Spinal cord (tissue), 10 donors: Measurements from ENCODE around the gene NAALADL2. TPM values are rescaled to one million over a fixed set of nuclear protein-coding genes. Genes with fewer than 3 reads are reported as not detected.
A peak's percentile ranks its signal among the peaks of the same experiment; 100 is the strongest.

Experiments used
- DNase-seq, 6 donors: peaks; one replicate each; pipeline versions ENCODE4 v3.0.0 to v3.0.0-alpha.2; 2013 to 2015; ENCODE audit warnings: low spot score in 6 of 6, low read depth in 4 of 6
- H3K27ac ChIP-seq: one replicate; pipeline ENCODE4 v1.5.1; 2013; ENCODE audit warnings: low read depth, low read length, control low read depth
- H3K27me3 ChIP-seq: one replicate; pipeline ENCODE4 v1.6.1; 2013; ENCODE audit warnings: low read length; ENCODE audit not compliant: control insufficient read depth, insufficient read depth
- H3K36me3 ChIP-seq: one replicate; pipeline ENCODE4 v1.6.1; 2013; ENCODE audit warnings: low read length; ENCODE audit not compliant: control insufficient read depth, insufficient read depth
- H3K4me1 ChIP-seq: one replicate; pipeline ENCODE4 v1.6.1; 2013; ENCODE audit warnings: low read length; ENCODE audit not compliant: control insufficient read depth, insufficient read depth
- H3K4me3 ChIP-seq: one replicate; pipeline ENCODE4 v1.5.1; 2013; ENCODE audit warnings: low read depth, low read length, control low read depth
- H3K9me3 ChIP-seq: one replicate; pipeline ENCODE4 v1.6.1; 2013; ENCODE audit warnings: low read length; ENCODE audit not compliant: control insufficient read depth, insufficient read depth
- WGBS: methylation state at CpG from one replicate; pipeline ENCODE4 v1.1.5; 2013; ENCODE audit warnings: missing lambda C conversion rate; ENCODE audit not compliant: insufficient coverage; 5-methylcytosine and 5-hydroxymethylcytosine counted together
- polyA plus RNA-seq, 2 donors: library from polyadenylated mRNA; unstranded; fragments of 120-200 nt; gene quantifications; one replicate each; pipeline ENCODE4 v1.2.1, GENCODE V29; 2013; ENCODE audit not compliant: insufficient read length in 2 of 2
- total RNA-seq, 2 donors: library from RNA; depleted of rRNA in 1 of 2; stranded (reverse); fragments of 120-200 nt in 1 of 2; fragments of >200 nt in 1 of 2; gene quantifications; one replicate each; pipeline versions ENCODE4 v1.2.3 to v1.2.4, GENCODE V29; 2013 to 2014
- donor health status: healthy.

The NAALADL2 gene
- total and polyA plus RNA-seq, 4 donors: 2.9 to 24.4 (median 11.1) TPM

GRCh38 chr3:175585898-175586297, 726.8 kb downstream of the NAALADL2 start:
- no CpG with 5 or more reads among the region's 2 CpGs for WGBS

GRCh38 chr3:175590745-175591144, 731.6 kb downstream of the NAALADL2 start:
- H3K4me1 ChIP-seq: no peaks in the 10 kb centered on the region
- peak in 1 of 6 donors; percentile 25 for DNase-seq
- no peaks in the 10 kb centered on the region for H3K27me3 ChIP-seq
- H3K27ac ChIP-seq: no peak overlapping the region
- WGBS: 100% methylated on average over 1 of the region's 3 CpGs
- no peak overlapping the region for H3K4me3 ChIP-seq
- H3K9me3 ChIP-seq: peaks cover 4% of the 10 kb centered on the region
- H3K36me3 ChIP-seq: no peaks in the 10 kb centered on the region

More at GRCh38 chr3:175585898-175586297, 726.8 kb downstream of the NAALADL2 start:
- H3K27ac ChIP-seq: no peak overlapping the region
- DNase-seq: no peak
- no peaks in the 10 kb centered on the region for H3K4me1 ChIP-seq
- no peaks in the 10 kb centered on the region for H3K27me3 ChIP-seq
- no peaks in the 10 kb centered on the region for H3K36me3 ChIP-seq
- no peaks in the 10 kb centered on the region for H3K9me3 ChIP-seq
- no peak overlapping the region for H3K4me3 ChIP-seq

DNA sequence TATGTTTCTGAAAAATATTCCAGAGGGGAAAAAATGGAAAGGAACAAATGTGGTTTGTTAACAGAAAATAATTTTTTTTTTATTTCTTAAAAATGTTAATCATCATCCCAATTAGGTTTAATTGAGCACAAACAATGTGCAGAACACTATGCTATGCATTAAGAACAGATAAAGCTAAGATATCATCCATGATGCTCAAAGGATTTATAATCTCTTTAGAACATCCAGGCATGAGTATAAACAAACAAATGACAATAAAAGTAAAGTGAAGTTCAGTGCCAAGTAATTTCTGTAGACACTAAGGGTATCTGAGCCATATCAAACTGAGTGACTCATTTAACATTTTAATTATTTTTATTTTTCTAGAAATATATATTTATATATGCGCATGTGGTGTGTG, 732.2 kb downstream of the NAALADL2 start:
- no CpG with 5 or more reads among the region's 1 CpG for WGBS
- Histone ChIP-seq H3K9me3 (peaks cover 4% of the 10 kb centered on the region), H3K4me1 (no peaks in the 10 kb centered on the region)

DNA sequence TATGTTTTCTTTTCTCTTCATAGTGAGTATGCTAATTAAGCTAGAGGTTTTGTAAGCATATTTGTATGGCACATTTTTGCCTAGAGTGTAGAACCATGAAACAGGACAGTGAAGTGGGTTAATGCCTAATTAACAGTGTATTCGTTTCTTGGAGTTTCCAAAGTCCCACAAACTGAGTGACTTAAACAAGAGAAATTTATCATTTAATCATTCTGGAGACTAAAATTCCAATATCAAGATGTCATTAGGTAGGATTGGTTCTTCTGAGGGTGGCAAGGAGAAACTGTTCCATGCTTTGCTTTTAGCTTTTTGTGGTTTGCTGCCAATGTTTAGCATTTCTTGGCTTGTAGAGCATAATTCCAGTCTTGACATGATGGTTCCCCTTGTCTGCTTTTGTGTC, 734.2 kb downstream of the NAALADL2 start:
- H3K27ac ChIP-seq: no peak overlapping the region
- no CpG with 5 or more reads among the region's 1 CpG for WGBS
- no peaks in the 10 kb centered on the region for H3K27me3 ChIP-seq
- DNase-seq: no peak
- no peak overlapping the region for H3K4me3 ChIP-seq
- no peaks in the 10 kb centered on the region for H3K36me3 ChIP-seq
- no peaks in the 10 kb centered on the region for H3K4me1 ChIP-seq
- peaks cover 4% of the 10 kb centered on the region for H3K9me3 ChIP-seq

More for the DNA sequence above, 732.2 kb downstream of the NAALADL2 start:
- Histone ChIP-seq H3K4me3 (no peak overlapping the region), H3K27ac (no peak overlapping the region), H3K27me3 (no peaks in the 10 kb centered on the region), H3K36me3 (no peaks in the 10 kb centered on the region)
- DNase-seq: no peak

DNA sequence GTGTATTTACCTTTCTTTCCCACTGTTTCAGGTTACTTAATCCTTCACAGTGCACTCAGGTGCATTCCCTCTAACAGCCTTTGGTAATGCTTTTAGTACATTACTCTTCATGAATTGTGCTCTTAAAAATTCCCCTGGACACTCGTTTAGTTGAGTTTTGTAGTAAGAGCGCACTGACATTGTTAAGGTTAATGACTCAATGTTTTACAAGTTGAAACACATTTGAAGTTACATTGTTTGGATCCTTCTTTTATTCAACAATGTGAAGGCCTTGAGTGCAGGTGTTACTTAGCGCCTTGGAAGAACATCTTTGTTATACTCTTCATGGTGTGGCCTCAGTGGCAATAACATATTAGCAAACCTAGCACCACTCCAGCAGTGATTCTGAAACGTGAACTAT, 739.6 kb downstream of the NAALADL2 start:
- no peaks in the 10 kb centered on the region for H3K36me3 ChIP-seq
- DNase-seq: no peak
- H3K27me3 ChIP-seq: no peaks in the 10 kb centered on the region
- peaks cover 4% of the 10 kb centered on the region for H3K9me3 ChIP-seq
- H3K27ac ChIP-seq: no peak overlapping the region
- no peaks in the 10 kb centered on the region for H3K4me1 ChIP-seq
- WGBS: no CpG with 5 or more reads among the region's 4 CpGs
- no peak overlapping the region for H3K4me3 ChIP-seq

DNA sequence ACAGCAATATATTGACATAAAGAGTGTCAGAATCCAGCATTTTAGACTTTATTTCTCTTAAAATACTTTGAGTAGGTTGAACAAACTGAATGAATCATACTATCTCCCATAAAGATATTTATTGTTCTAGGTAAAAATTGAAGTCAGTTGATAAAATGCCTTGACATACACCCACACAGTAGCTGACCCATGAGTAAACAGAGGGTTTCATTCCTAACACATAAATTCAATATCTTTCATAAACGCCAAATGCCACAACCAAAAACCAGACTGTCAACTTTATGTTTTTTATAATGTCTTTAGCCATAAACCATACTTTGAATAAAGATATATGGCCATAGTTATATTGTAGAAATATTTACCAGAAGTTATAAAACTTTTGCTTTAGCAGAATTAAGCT, 742.4 kb downstream of the NAALADL2 start:
- WGBS: no CpG with 5 or more reads among the region's 1 CpG

GRCh38 chr3:175605851-175606250, 746.7 kb downstream of the NAALADL2 start:
- no peak overlapping the region for H3K27ac ChIP-seq
- H3K4me3 ChIP-seq: no peak overlapping the region
- no peaks in the 10 kb centered on the region for H3K9me3 ChIP-seq
- no peaks in the 10 kb centered on the region for H3K27me3 ChIP-seq
- WGBS: no CpG with 5 or more reads among the region's 2 CpGs
- no peaks in the 10 kb centered on the region for H3K4me1 ChIP-seq
- H3K36me3 ChIP-seq: no peaks in the 10 kb centered on the region
- DNase-seq: no peak

More for the DNA sequence above, 742.4 kb downstream of the NAALADL2 start:
- H3K27ac ChIP-seq: no peak overlapping the region
- DNase-seq: no peak
- no peaks in the 10 kb centered on the region for H3K36me3 ChIP-seq
- no peak overlapping the region for H3K4me3 ChIP-seq
- no peaks in the 10 kb centered on the region for H3K4me1 ChIP-seq
- no peaks in the 10 kb centered on the region for H3K9me3 ChIP-seq
- no peaks in the 10 kb centered on the region for H3K27me3 ChIP-seq

DNA sequence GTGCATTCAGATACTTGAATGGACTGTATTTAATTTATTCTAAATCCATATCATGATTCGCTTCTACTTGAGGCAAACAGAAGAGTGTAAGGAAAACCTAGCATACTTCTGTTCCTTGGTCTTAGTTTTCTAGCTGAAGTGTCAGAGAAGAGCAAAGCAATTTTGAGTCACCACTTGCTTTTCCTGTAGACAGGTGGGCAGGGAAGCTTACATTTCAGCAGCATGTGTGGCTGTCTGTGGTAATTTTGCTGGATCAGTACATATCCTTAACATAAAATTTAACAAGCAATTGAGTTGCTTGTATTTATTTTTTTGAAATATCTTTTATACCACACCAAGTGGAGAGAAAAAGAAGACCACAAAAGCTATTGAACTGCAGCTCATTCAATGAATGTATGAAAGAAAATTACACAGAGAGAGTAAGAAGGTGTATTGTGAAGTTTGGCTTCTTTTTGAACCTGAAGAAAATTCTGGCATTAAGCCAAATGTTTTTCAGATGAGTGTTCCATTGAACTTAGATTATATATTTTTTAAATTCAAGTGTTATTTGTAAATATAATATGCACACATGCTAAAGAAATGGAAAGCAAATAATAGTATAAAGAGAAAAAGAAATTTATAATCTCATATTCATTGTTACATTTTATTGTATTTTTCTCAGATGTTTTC, 747.6 kb downstream of the NAALADL2 start:
- no peaks in the 10 kb centered on the region for H3K27me3 ChIP-seq
- WGBS: no CpG with 5 or more reads among the region's 1 CpG
- peak in 2 of 6 donors; percentile 7 to 21 for DNase-seq
- H3K4me1 ChIP-seq: no peaks in the 10 kb centered on the region
- no peak overlapping the region for H3K27ac ChIP-seq
- H3K36me3 ChIP-seq: no peaks in the 10 kb centered on the region
- H3K9me3 ChIP-seq: no peaks in the 10 kb centered on the region
- H3K4me3 ChIP-seq: no peak overlapping the region

GRCh38 chr3:175608356-175608755, 749.2 kb downstream of the NAALADL2 start:
- Histone ChIP-seq H3K9me3 (no peaks in the 10 kb centered on the region), H3K4me1 (no peaks in the 10 kb centered on the region), H3K27ac (no peak overlapping the region), H3K36me3 (no peaks in the 10 kb centered on the region), H3K27me3 (no peaks in the 10 kb centered on the region), H3K4me3 (no peak overlapping the region)
- WGBS: no CpG with 5 or more reads among the region's 5 CpGs
- peak in 4 of 6 donors; percentile 17 to 74 (median 43) for DNase-seq

DNA sequence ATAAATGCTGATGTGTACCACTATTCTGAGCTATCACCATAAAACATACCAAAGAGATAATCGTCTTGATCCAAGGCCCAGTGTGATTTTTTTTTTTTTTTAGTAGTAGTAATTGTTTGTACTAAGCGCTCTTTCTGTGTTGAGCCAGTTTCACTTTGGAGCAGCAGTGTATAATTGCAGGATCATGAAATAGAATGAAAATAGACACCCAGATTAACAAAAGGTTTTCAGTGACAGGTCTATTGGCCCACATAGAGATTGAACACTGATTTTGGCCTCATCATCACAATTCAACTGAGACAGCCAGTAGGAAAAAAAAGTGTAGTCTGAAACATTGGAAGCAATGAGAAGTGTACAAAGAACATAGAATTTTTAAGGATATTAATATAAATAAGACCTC, 749.8 kb downstream of the NAALADL2 start:
- Histone ChIP-seq H3K36me3 (no peaks in the 10 kb centered on the region), H3K9me3 (no peaks in the 10 kb centered on the region), H3K27me3 (no peaks in the 10 kb centered on the region), H3K4me1 (no peaks in the 10 kb centered on the region), H3K27ac (no peak overlapping the region), H3K4me3 (no peak overlapping the region)
- peak in 2 of 6 donors; percentile 24 to 47 for DNase-seq
- WGBS: no CpG with 5 or more reads among the region's 2 CpGs
